ENCODE results near the gene TMEM30A.

DNA sequence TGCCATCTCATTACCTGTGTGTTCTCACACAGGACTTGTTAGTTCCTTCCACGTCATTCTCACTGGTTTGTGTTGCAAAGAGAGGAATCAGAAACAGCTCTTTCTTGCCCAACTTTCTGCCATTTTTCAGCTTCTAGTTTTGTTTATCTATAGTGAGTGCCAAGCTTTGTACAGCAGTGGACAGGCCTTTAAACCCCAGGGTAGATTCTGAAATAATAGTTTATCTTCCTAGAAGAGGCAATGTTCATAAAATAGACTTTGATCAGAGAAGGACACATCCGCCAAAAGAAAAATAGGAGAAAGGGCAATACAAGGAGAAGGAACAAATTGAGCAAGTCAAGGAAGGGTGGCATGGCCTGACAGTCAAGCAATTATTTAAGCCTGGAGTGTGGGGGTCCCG is 17.7 kb upstream of the TMEM30A start:
- TF ChIP-seq CTCF (conservative IDR thresholded peaks at IDR 0.05; ENCODE audit: low read length) = no peak
- TF ChIP-seq EZH2phosphoT487 (IDR thresholded peaks at IDR 0.05; ENCODE audit: borderline replicate concordance) = no peak
